Panc1 (cell line): ENCODE results near the gene CS. TPM values are rescaled to one million over a fixed set of nuclear protein-coding genes. Genes with fewer than 3 reads are reported as not detected.

Source experiments
- ATAC-seq: fragments of 200-7000 bp; cut with Tn5 transposase; 2 replicates; pipeline ENCODE4 v1.9.1; 2020; ENCODE audit warnings: mild to moderate bottlenecking, moderate library complexity
- BruUV-seq: library from RNA; stranded (reverse); fragments of 400-500 nt; replicated peaks from 2 replicates; lab custom pipeline; 2021; lab: Mats Ljungman, UMichigan
- CTCF ChIA-PET: fragments of 300-600 bp; sonication (Branson Sonifier 250); formaldehyde crosslinking; loops from one replicate; lab custom pipeline; 2022; ENCODE audit warnings: antibody characterized with exemption; lab: Charles Lee
- POLR2A ChIA-PET: fragments of 300-600 bp; sonication (Branson Sonifier 250); formaldehyde crosslinking; loops from one replicate; lab custom pipeline; 2022; ENCODE audit warnings: antibody characterized with exemption; lab: Charles Lee
- DNase-seq: peaks from one replicate; pipeline ENCODE4 v3.0.0-alpha.2; 2010; ENCODE audit warnings: low read depth, low spot score
- H3K27ac ChIP-seq: 2 replicates; pipeline ENCODE4 v1.5.1; 2011; ENCODE audit warnings: mild to moderate bottlenecking, low read length, inconsistent platforms
- H3K27me3 ChIP-seq: fragments of 200-500 bp; sonication (Bioruptor generic); 2 replicates; pipeline ENCODE4 v1.6.0; 2014; ENCODE audit warnings: low read length, inconsistent platforms; ENCODE audit not compliant: control insufficient read depth, insufficient read depth
- H3K36me3 ChIP-seq: fragments of 200-500 bp; sonication (Bioruptor generic); 2 replicates; pipeline ENCODE4 v1.5.1; 2014; ENCODE audit warnings: inconsistent platforms, mild to moderate bottlenecking, low read length, moderate library complexity; ENCODE audit not compliant: control insufficient read depth, insufficient read depth
- H3K4me1 ChIP-seq: 2 replicates; pipeline ENCODE4 v1.5.1; 2011; ENCODE audit warnings: inconsistent platforms, mild to moderate bottlenecking, low read length, moderate library complexity; ENCODE audit not compliant: control insufficient read depth, insufficient read depth
- H3K4me3 ChIP-seq, 2 experiments: 2 replicates each; pipeline ENCODE4 v1.5.1; 2011 to 2012; ENCODE audit warnings: low read depth in 2 of 2, low read length in 2 of 2, mild to moderate bottlenecking in 2 of 2, inconsistent platforms in 1 of 2, moderate library complexity in 1 of 2
- H3K9me3 ChIP-seq: fragments of 200-500 bp; sonication (Bioruptor generic); 2 replicates; pipeline ENCODE4 v1.5.1; 2014; ENCODE audit warnings: low read depth, mild to moderate bottlenecking, inconsistent platforms, low read length, moderate library complexity; ENCODE audit not compliant: control insufficient read depth, insufficient read depth
- CTCF ChIP-seq: fragments of 450-650 bp; IDR thresholded peaks from 2 replicates; pipeline ENCODE4 v1.5.1; 2017; ENCODE audit warnings: mild to moderate bottlenecking
- POLR2AphosphoS5 ChIP-seq: IDR thresholded peaks from 2 replicates; pipeline ENCODE4 v1.6.1; 2012; ENCODE audit warnings: mild to moderate bottlenecking, low read depth, low read length, moderate library complexity
- SIN3A ChIP-seq: IDR thresholded peaks from 2 replicates; pipeline ENCODE4 v1.6.1; 2012; ENCODE audit warnings: low read depth, mild to moderate bottlenecking, low read length, moderate library complexity, borderline replicate concordance; ENCODE audit not compliant: insufficient read depth
- TCF7L2 ChIP-seq: IDR thresholded peaks from 2 replicates; pipeline ENCODE4 v1.6.1; 2011; ENCODE audit warnings: mild to moderate bottlenecking, low read depth, low read length, inconsistent platforms
- in situ Hi-C: cut with HindIII; loops from 2 replicates; pipeline ENCODE4 v1.10.0; 2016; ENCODE audit warnings: low sequenced_read_pairs, low pct_unique_long_range_greater_than_20kb
- intact Hi-C: fragments of 100-400 bp; cut with micrococcal nuclease; formaldehyde crosslinking; loops from one replicate; pipeline ENCODE4 v1.10.0; 2022; ENCODE audit not compliant: unreplicated experiment
- total RNA-seq: library from RNA; stranded (reverse); gene quantifications from one replicate; pipeline ENCODE4 v1.2.1, GENCODE V29; 2021; ENCODE audit not compliant: unreplicated experiment
- TF ChIP-seq, protein P1 (sequence below), 2 experiments: IDR thresholded peaks; 2 replicates each; pipeline ENCODE4 v1.6.1; 2011 to 2012; ENCODE audit warnings: low read depth in 2 of 2, control low read depth in 1 of 2, low read length in 1 of 2, mild to moderate bottlenecking in 1 of 2, moderate library complexity in 1 of 2; ENCODE audit not compliant: insufficient read depth in 1 of 2

CS gene
- total RNA-seq, 1 experiment from 2014 or later: 240 TPM

DNA sequence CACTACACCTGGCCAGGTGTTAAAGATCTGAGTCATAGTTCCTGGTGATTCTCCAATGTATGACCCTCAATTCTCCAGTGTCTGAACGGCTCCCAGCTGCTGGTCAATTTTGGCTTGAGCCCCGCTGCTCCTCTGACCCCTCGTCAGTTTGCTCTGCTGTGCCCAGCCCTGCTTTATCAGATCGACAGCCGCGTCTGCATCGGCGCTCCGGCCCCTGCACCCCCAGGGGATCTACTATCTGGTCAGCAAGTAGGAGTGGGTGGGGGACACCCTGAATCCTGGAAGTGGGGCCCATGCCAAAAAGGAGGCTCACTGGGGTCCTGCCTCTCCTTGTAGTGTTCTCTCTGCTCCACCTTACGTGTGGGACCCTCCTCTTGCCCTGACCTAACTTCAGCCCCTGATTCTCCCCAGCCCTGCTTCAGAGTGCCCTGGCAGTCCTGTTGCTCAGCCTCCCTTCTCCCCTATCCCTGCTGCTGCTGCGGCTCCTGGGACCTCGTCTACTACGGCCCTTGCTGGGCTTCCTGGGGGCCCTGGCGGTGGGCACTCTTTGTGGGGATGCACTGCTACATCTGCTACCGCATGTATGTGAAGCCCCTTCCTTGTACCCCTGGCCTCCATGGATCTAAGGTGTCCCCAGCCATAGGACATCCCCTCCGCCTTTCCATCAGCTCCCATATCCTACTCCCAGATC, 65.2 kb downstream of the CS start:
- intact Hi-C loops: no loop called here
- ChIA-PET CTCF (interaction anchor here (1.5 kb wide), 1 partner anchor 227 kb away, joined by 4 read pairs; no protein-coding TSS in a partner anchor), POLR2A (interaction anchor here (0.7 kb wide), 1 partner anchor 9 kb away, joined by 12 read pairs; no protein-coding TSS in a partner anchor)
- H3K36me3 ChIP-seq: no peaks in the 10 kb centered on the region
- in situ Hi-C loops: no loop called here
- ATAC-seq: no peak
- H3K9me3 ChIP-seq: no peaks in the 10 kb centered on the region
- BruUV-seq: no TSS peak
- H3K27me3 ChIP-seq: no peaks in the 10 kb centered on the region
- no peaks in the 10 kb centered on the region for H3K4me1 ChIP-seq
- TF ChIP-seq, protein P1, sequence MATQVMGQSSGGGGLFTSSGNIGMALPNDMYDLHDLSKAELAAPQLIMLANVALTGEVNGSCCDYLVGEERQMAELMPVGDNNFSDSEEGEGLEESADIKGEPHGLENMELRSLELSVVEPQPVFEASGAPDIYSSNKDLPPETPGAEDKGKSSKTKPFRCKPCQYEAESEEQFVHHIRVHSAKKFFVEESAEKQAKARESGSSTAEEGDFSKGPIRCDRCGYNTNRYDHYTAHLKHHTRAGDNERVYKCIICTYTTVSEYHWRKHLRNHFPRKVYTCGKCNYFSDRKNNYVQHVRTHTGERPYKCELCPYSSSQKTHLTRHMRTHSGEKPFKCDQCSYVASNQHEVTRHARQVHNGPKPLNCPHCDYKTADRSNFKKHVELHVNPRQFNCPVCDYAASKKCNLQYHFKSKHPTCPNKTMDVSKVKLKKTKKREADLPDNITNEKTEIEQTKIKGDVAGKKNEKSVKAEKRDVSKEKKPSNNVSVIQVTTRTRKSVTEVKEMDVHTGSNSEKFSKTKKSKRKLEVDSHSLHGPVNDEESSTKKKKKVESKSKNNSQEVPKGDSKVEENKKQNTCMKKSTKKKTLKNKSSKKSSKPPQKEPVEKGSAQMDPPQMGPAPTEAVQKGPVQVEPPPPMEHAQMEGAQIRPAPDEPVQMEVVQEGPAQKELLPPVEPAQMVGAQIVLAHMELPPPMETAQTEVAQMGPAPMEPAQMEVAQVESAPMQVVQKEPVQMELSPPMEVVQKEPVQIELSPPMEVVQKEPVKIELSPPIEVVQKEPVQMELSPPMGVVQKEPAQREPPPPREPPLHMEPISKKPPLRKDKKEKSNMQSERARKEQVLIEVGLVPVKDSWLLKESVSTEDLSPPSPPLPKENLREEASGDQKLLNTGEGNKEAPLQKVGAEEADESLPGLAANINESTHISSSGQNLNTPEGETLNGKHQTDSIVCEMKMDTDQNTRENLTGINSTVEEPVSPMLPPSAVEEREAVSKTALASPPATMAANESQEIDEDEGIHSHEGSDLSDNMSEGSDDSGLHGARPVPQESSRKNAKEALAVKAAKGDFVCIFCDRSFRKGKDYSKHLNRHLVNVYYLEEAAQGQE (IDR thresholded peaks at IDR 0.05; ENCODE audit: insufficient read depth in 1 of 2, low read depth in 2 of 2, low read length in 1 of 2): no peak
- no peak for TF ChIP-seq SIN3A
- no peak for DNase-seq
- no peak overlapping the region for H3K27ac ChIP-seq
- H3K4me3 ChIP-seq: no peak overlapping the region

DNA sequence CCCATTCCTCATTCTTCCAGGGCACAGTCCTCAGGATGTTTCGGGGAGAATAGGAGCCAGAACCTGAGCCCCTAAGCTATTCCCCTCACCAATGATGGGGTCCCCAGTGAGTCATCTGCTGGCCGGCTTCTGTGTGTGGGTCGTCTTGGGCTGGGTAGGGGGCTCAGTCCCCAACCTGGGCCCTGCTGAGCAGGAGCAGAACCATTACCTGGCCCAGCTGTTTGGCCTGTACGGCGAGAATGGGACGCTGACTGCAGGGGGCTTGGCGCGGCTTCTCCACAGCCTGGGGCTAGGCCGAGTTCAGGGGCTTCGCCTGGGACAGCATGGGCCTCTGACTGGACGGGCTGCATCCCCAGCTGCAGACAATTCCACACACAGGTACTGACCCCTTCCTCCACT, 68.9 kb downstream of the CS start:
- ATAC-seq (no peak; the same call in 1 of the 2 replicates), DNase-seq (no peak)
- POLR2A ChIA-PET: no interaction called here
- CTCF ChIA-PET: interaction anchor here (0.5 kb wide), 2 partner anchors 49 to 234 kb away, joined by 3 to 9 read pairs; no protein-coding TSS in a partner anchor
- Histone ChIP-seq H3K4me1 (no peaks in the 10 kb centered on the region), H3K27me3 (no peaks in the 10 kb centered on the region), H3K36me3 (no peaks in the 10 kb centered on the region), H3K4me3 (no peak overlapping the region), H3K27ac (no peak overlapping the region), H3K9me3 (no peaks in the 10 kb centered on the region)
- BruUV-seq: no TSS peak
- intact Hi-C loops (no loop called here), in situ Hi-C loops (no loop called here)
- TF ChIP-seq TCF7L2: no peak
- no peak for TF ChIP-seq SIN3A
- TF ChIP-seq CTCF: no peak
- no peak for TF ChIP-seq POLR2AphosphoS5
